ENCODE measurements around the gene NSFL1C. TPM values are rescaled to one million over a fixed set of nuclear protein-coding genes. Genes with fewer than 3 reads are reported as not detected.

The NSFL1C gene
- total and polyA plus RNA-seq, 9 of the 15 experiments (the other 6 are each of a cell fraction or from before 2014, with no cell fraction given): 20.8 to 119 (median 47.0) TPM

DNA sequence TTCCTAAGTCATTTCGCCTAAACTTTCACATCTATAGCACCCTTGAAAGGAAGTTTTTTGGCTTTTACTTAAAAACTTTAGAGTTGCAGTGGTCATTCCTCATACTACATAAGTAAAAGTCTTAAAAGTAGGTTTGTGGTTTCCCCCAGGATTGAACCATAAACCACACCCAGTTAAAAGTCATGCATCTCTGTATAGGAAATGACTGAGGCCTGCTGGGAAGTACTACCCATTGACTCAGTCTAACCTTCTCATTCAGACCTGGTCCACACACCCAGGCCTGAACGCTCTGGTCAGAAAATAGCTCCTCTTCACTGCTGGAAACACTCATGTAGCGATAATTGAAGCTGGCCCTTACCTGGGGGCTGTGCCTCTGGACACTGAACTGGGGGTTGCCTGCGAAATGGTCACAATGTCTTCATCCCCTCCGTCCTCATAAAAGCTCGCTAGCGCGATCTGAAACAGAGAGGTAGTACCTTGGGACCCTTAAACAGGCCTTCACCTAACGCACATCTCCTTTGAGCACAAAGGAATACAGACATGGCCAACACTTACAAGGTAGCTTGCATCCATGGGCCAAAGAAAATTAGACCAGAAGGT, 2.6 kb downstream of the NSFL1C start (continued):
- TF ChIP-seq, protein P1, sequence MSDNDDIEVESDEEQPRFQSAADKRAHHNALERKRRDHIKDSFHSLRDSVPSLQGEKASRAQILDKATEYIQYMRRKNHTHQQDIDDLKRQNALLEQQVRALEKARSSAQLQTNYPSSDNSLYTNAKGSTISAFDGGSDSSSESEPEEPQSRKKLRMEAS (CRISPR knock-in tag; IDR thresholded peaks at IDR 0.05): no peak
- TF ChIP-seq SIN3B (IDR thresholded peaks at IDR 0.05; ENCODE audit: low read depth) (no peak), TCF7 (IDR thresholded peaks at IDR 0.05; ENCODE audit: borderline replicate concordance) (no peak)

GRCh38 chr20:1462834-1463233, 3.8 kb downstream of the NSFL1C start:
- H3K4me3 ChIP-seq: no peak overlapping the region
- H2AFZ ChIP-seq (ENCODE audit: low read depth, low read length): no peak overlapping the region
- FAIRE-seq (no peak), DNase-seq (ENCODE audit: extremely low read depth in 1 of 4, low spot score in 3 of 4) (no peak), ATAC-seq (no peak)
- no peak overlapping the region for H3K4me2 ChIP-seq (ENCODE audit: insufficient read depth, low read length)
- ChIA-PET POLR2A (no interaction called here), CTCF (ENCODE audit: low intra/inter-chr PET ratio) (no interaction called here)
- H3K9me1 ChIP-seq (ENCODE audit: control insufficient read depth, insufficient read depth, low read length): no peaks in the 10 kb centered on the region
- intact Hi-C loops (cut with micrococcal nuclease): loop anchor here (10.0 kb wide), 1 partner anchor 138 kb away; the partner anchor contains the start of gene SDCBP2
- BruUV-seq (replicated peaks): no TSS peak
- in situ Hi-C loops (cut with MboI): no loop called here
- no peak overlapping the region for H3K27ac ChIP-seq (ENCODE audit: extremely low read depth, low read depth, low read length)
- no peak for TF ChIP-seq KLF16 (IDR thresholded peaks at IDR 0.05)
- 0 out of 2 replicates have a peak, but pooled peaks have one; percentile 15 for TF ChIP-seq SPI1 (IDR thresholded peaks at IDR 0.05; ENCODE audit: borderline replicate concordance, low read depth, low read length)
- peaks cover 77% of the 10 kb centered on the region for H3K36me3 ChIP-seq (ENCODE audit: control insufficient read depth, insufficient read depth, low read length)
- peaks cover 68% of the 10 kb centered on the region for H3K79me2 ChIP-seq (ENCODE audit: control insufficient read depth, insufficient read depth, low read length)
- H3K9ac ChIP-seq (ENCODE audit: insufficient read depth in 1 of 2, low read depth in 2 of 2, low read length in 2 of 2): no peak overlapping the region
- H3K27me3 ChIP-seq (ENCODE audit: control insufficient read depth in 2 of 2, insufficient read depth in 2 of 2, low read length in 2 of 2): no peaks in the 10 kb centered on the region
- H3K9me3 ChIP-seq (replicated peaks; ENCODE audit: control insufficient read depth, insufficient read depth, low read depth, low read length): no peaks in the 10 kb centered on the region
- peaks cover 8% of the 10 kb centered on the region; the same call in 1 of the 2 replicates for H4K20me1 ChIP-seq (replicated peaks; ENCODE audit: control insufficient read depth, insufficient read depth, low read length)
- 50% methylated on average over 3 of the region's 3 CpGs for WGBS (ENCODE audit: insufficient coverage, low coverage, missing lambda C conversion rate)
- H3K4me1 ChIP-seq (replicated peaks in 1 of 2; ENCODE audit: control insufficient read depth in 2 of 2, insufficient read depth in 2 of 2, low read length in 2 of 2): peaks cover 12% of the 10 kb centered on the region in 2 experiments; a peak in 4 of 5 replicates
